Karpas-422 (cell line): Measurements from ENCODE around the gene NPAS3. TPM values are rescaled to one million over a fixed set of nuclear protein-coding genes. Genes with fewer than 3 reads are reported as not detected.

Experiments
- DNase-seq: peaks from one replicate; pipeline ENCODE4 v3.0.0-alpha.2; 2015
- H2AFZ ChIP-seq: fragments of 200-600 bp; sonication (generic); 2 replicates; pipeline ENCODE4 v1.6.1; 2014; ENCODE audit warnings: antibody characterized with exemption, low read length, mixed read lengths
- H3K27ac ChIP-seq: fragments of 200-600 bp; sonication (generic); 2 replicates; pipeline ENCODE4 v1.5.1; 2014; ENCODE audit warnings: mild to moderate bottlenecking, low read length, moderate library complexity
- H3K27me3 ChIP-seq: fragments of 200-600 bp; sonication (generic); 2 replicates; pipeline ENCODE4 v1.6.1; 2014; ENCODE audit warnings: low read length, mixed read lengths
- H3K36me3 ChIP-seq: fragments of 200-600 bp; sonication (generic); 2 replicates; pipeline ENCODE4 v1.6.1; 2014; ENCODE audit warnings: low read length, mixed read lengths; ENCODE audit not compliant: insufficient read depth
- H3K4me1 ChIP-seq: fragments of 200-600 bp; sonication (generic); 2 replicates; pipeline ENCODE4 v1.6.1; 2014; ENCODE audit warnings: mild to moderate bottlenecking, low read length, mixed read lengths
- H3K4me2 ChIP-seq: fragments of 200-600 bp; sonication (generic); 2 replicates; pipeline ENCODE4 v1.6.1; 2014; ENCODE audit warnings: low read length, low read depth, mild to moderate bottlenecking; ENCODE audit not compliant: poor library complexity, severe bottlenecking
- H3K4me3 ChIP-seq: fragments of 200-600 bp; sonication (generic); 2 replicates; pipeline ENCODE4 v1.5.1; 2014; ENCODE audit warnings: mild to moderate bottlenecking, antibody characterized with exemption, low read length, mixed read lengths
- H3K79me2 ChIP-seq: fragments of 200-600 bp; sonication (generic); 2 replicates; pipeline ENCODE4 v1.6.1; 2014; ENCODE audit warnings: mild to moderate bottlenecking, low read length, mixed read lengths
- H3K9ac ChIP-seq: fragments of 200-600 bp; sonication (generic); 2 replicates; pipeline ENCODE4 v1.6.0; 2014; ENCODE audit warnings: low read length
- H3K9me2 ChIP-seq: fragments of 200-600 bp; sonication (generic), shearing (Covaris generic); replicated peaks from 2 replicates; pipeline ENCODE4 v1.6.0; 2014; ENCODE audit warnings: mild to moderate bottlenecking, low read length, moderate library complexity; ENCODE audit not compliant: insufficient read depth
- H3K9me3 ChIP-seq: fragments of 300-700, 200-600 bp; sonication (generic); 2 replicates; pipeline ENCODE4 v1.6.1; 2014; ENCODE audit warnings: low read length, mixed read lengths
- H4K20me1 ChIP-seq: fragments of 200-600 bp; sonication (generic); 2 replicates; pipeline ENCODE4 v1.6.1; 2014; ENCODE audit warnings: mild to moderate bottlenecking, antibody characterized with exemption, low read length, low read depth; ENCODE audit not compliant: insufficient read depth
- total RNA-seq: library from RNA; depleted of rRNA; stranded (reverse); fragments of >200 nt; shearing (Covaris generic); gene quantifications from 2 replicates; pipeline ENCODE4 v1.2.3, GENCODE V29; 2014; ENCODE audit warnings: low replicate concordance

NPAS3 gene
- total RNA-seq, 1 experiment from 2014 or later, result 1.6 TPM

DNA sequence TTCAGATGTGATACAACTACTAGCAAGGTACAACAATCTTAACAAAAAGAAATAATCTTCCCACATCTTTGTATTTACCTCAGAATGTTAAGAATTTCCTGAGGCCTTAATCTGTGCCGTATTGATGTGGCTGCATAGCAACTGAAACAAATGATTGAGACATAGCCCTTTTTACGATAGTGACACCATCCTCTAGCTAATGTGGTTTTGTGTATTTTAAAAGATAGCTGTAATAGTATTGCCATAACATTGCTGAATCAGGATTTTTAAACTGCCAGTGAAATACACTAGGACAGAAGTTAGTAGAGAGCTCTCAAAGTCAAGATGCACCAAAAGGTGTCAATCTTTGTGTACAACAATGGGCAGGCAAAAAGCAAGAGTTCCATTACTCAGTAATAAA is 11.9 kb downstream of the NPAS3 start:
- Histone ChIP-seq H3K4me3 (no peak overlapping the region), H3K4me2 (no peak overlapping the region), H3K36me3 (no peaks in the 10 kb centered on the region), H2AFZ (no peak overlapping the region), H3K4me1 (no peaks in the 10 kb centered on the region), H3K9me2 (no peaks in the 10 kb centered on the region), H4K20me1 (no peaks in the 10 kb centered on the region), H3K27me3 (no peaks in the 10 kb centered on the region), H3K27ac (no peak overlapping the region), H3K9ac (no peak overlapping the region), H3K9me3 (no peaks in the 10 kb centered on the region), H3K79me2 (no peaks in the 10 kb centered on the region)
- no peak for DNase-seq

GRCh38 chr14:32967421-32967820 is 28.7 kb downstream of the NPAS3 start:
- H3K9ac ChIP-seq, result no peak overlapping the region
- H3K4me1 ChIP-seq, result no peaks in the 10 kb centered on the region
- H3K27me3 ChIP-seq, result no peaks in the 10 kb centered on the region
- no peak for DNase-seq
- no peak overlapping the region for H3K4me2 ChIP-seq
- no peaks in the 10 kb centered on the region for H3K9me2 ChIP-seq
- H3K79me2 ChIP-seq, result no peaks in the 10 kb centered on the region
- H3K27ac ChIP-seq, result no peak overlapping the region
- H3K36me3 ChIP-seq, result no peaks in the 10 kb centered on the region
- H2AFZ ChIP-seq, result no peak overlapping the region
- no peak overlapping the region for H3K4me3 ChIP-seq
- no peaks in the 10 kb centered on the region for H4K20me1 ChIP-seq
- no peaks in the 10 kb centered on the region for H3K9me3 ChIP-seq

GRCh38 chr14:32968972-32969544 is 30.4 kb downstream of the NPAS3 start:
- no peaks in the 10 kb centered on the region for H3K36me3 ChIP-seq
- no peaks in the 10 kb centered on the region for H3K9me3 ChIP-seq
- H3K27ac ChIP-seq, result no peak overlapping the region
- H3K4me3 ChIP-seq, result no peak overlapping the region
- H3K9ac ChIP-seq, result no peak overlapping the region
- H3K27me3 ChIP-seq, result no peaks in the 10 kb centered on the region
- no peak overlapping the region for H2AFZ ChIP-seq
- no peaks in the 10 kb centered on the region for H3K9me2 ChIP-seq
- H3K4me1 ChIP-seq, result no peaks in the 10 kb centered on the region
- no peaks in the 10 kb centered on the region for H3K79me2 ChIP-seq
- no peak for DNase-seq
- H4K20me1 ChIP-seq, result no peaks in the 10 kb centered on the region
- H3K4me2 ChIP-seq, result no peak overlapping the region

DNA sequence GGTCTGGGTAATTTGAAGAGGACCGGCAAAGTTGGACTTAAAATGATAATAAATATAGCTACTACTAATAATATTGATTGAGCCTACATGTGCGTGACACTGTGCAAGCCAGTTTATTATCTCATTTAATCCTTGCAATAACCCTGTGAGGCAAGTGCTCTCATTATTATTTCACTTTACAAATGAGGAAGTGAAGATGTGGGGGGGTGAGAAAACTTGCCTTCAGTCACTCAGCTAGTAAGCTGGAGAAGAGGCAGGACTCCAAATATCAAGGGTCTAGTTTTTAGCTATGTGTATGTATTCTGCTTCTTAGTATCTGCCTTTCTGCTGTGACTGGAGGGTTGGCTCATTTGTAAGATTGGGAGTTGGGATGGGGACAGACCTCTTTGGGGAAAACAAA is 39.2 kb downstream of the NPAS3 start:
- Histone ChIP-seq H3K79me2 (no peaks in the 10 kb centered on the region), H3K4me2 (peak overlapping the region; percentile 12), H3K9ac (peak overlapping the region; percentile 21; the same call in 1 of the 2 replicates), H3K9me3 (no peaks in the 10 kb centered on the region), H3K36me3 (no peaks in the 10 kb centered on the region), H3K4me3 (no peak overlapping the region), H2AFZ (no peak overlapping the region), H3K9me2 (no peaks in the 10 kb centered on the region), H3K27ac (peak overlapping the region; percentile 80), H3K27me3 (no peaks in the 10 kb centered on the region), H4K20me1 (no peaks in the 10 kb centered on the region), H3K4me1 (peaks cover 11% of the 10 kb centered on the region)
- peak; percentile 77 for DNase-seq

GRCh38 chr14:32978691-32979255 is 40.1 kb downstream of the NPAS3 start:
- no peak for DNase-seq
- Histone ChIP-seq H3K27me3 (no peaks in the 10 kb centered on the region), H3K27ac (peak overlapping the region; percentile 80), H3K9me2 (no peaks in the 10 kb centered on the region), H3K36me3 (no peaks in the 10 kb centered on the region), H4K20me1 (no peaks in the 10 kb centered on the region), H3K9me3 (no peaks in the 10 kb centered on the region), H3K4me2 (no peak overlapping the region), H3K79me2 (no peaks in the 10 kb centered on the region), H3K4me3 (no peak overlapping the region), H3K9ac (peak overlapping the region; percentile 21; the same call in 1 of the 2 replicates), H2AFZ (no peak overlapping the region), H3K4me1 (peaks cover 11% of the 10 kb centered on the region)

DNA sequence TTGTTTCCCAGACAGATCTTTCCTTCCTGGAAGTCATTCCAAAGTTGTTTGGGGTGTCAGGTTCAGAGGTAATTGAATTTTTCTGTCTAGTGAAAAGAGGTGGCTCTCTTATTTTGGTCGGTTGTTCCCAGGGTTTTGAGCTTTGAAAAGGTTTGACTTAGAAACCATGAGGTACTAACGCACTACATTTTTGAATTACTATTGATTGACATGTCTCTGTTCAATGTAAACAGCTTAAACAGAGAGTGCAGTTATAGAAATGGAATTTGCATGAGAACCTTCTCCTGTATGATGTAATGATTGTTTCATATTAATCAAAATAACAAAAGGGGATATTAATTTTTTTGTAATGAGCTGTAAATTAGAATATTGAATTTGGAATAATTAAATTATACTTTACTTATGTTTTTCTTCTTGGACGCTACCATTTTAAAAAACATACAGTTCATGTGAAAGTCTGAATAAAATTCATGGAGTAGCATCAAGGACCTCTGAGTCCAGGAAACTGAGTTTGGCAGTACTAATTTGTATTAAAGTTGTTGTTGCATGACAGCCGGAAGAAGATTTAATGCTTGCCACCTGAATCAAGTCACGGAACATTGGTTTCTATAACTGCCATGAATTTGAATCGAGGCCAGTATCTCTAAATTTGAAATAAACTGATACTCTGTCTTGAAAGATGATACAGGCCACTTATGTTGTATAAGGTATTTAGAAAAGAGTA is 41.7 kb downstream of the NPAS3 start:
- Histone ChIP-seq H3K27me3 (no peaks in the 10 kb centered on the region), H4K20me1 (no peaks in the 10 kb centered on the region), H3K4me1 (peaks cover 11% of the 10 kb centered on the region), H3K9me2 (no peaks in the 10 kb centered on the region), H3K9me3 (no peaks in the 10 kb centered on the region), H3K4me2 (no peak overlapping the region), H2AFZ (no peak overlapping the region), H3K36me3 (no peaks in the 10 kb centered on the region), H3K4me3 (no peak overlapping the region), H3K27ac (peak overlapping the region; percentile 80), H3K79me2 (no peaks in the 10 kb centered on the region), H3K9ac (peak overlapping the region; percentile 17; the same call in 1 of the 2 replicates)
- peak; percentile 75 for DNase-seq

DNA sequence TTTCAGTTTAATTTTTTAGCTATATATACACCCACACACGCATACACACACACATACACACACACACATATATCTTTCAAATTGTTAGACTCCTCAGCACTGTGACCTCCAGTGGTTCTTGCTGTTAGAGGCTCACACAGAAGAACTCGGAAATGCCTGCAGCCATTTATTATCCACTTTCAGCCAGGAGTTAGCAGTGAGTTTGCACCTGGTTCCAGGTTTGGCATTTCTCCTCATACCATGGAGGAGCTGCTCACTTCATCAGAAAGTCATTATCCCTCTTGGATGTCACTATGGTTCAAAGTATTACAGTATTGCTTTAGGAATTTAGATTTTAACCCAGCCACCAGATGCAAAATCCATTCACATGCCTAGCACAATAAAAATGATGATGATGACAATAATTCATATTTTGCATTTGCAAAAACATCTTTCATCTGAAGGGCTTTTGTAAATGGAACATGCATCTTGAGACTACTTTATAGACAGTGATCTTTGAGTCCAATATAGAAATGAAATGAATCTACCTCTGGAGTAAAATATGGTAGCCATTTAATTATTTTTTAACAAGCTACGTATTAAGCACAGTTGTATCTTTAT is 42.3 kb downstream of the NPAS3 start:
- no peak overlapping the region for H3K4me2 ChIP-seq

GRCh38 chr14:32984241-32984930 is 45.7 kb downstream of the NPAS3 start:
- H3K36me3 ChIP-seq, result no peaks in the 10 kb centered on the region
- no peaks in the 10 kb centered on the region for H3K27me3 ChIP-seq
- no peaks in the 10 kb centered on the region for H3K9me3 ChIP-seq
- peaks cover 8% of the 10 kb centered on the region for H3K4me1 ChIP-seq
- H3K4me3 ChIP-seq, result no peak overlapping the region
- H3K79me2 ChIP-seq, result no peaks in the 10 kb centered on the region
- no peak overlapping the region for H2AFZ ChIP-seq
- H3K4me2 ChIP-seq, result no peak overlapping the region
- no peaks in the 10 kb centered on the region for H4K20me1 ChIP-seq
- H3K9me2 ChIP-seq, result no peaks in the 10 kb centered on the region
- H3K27ac ChIP-seq, result no peak overlapping the region
- H3K9ac ChIP-seq, result no peak overlapping the region
- no peak for DNase-seq

More for the DNA sequence above, 42.3 kb downstream of the NPAS3 start:
- H3K27ac ChIP-seq, result peak overlapping the region; percentile 80
- H3K4me3 ChIP-seq, result no peak overlapping the region
- no peaks in the 10 kb centered on the region for H4K20me1 ChIP-seq
- H3K27me3 ChIP-seq, result no peaks in the 10 kb centered on the region
- H3K9me3 ChIP-seq, result no peaks in the 10 kb centered on the region
- no peaks in the 10 kb centered on the region for H3K9me2 ChIP-seq
- no peak overlapping the region for H2AFZ ChIP-seq
- H3K9ac ChIP-seq, result 0 out of 2 replicates have a peak overlapping the region, but pooled peaks have one; percentile 15
- no peak for DNase-seq
- no peaks in the 10 kb centered on the region for H3K36me3 ChIP-seq
- no peaks in the 10 kb centered on the region for H3K79me2 ChIP-seq
- peaks cover 11% of the 10 kb centered on the region for H3K4me1 ChIP-seq
